T-helper 22 cell (primary cell): ENCODE measurements around the gene RAB11FIP3.

Experiments used
- DNase-seq: peaks from one replicate; pipeline ENCODE4 v3.0.0-alpha.2; 2020; ENCODE audit warnings: low read depth

RAB11FIP3 gene

GRCh38 chr16:518858-519257 is 93.4 kb downstream of the RAB11FIP3 start:
- no peak for DNase-seq

- DNase-seq, result no peak
Observed at GRCh38 chr16:519425-519824, 94.0 kb downstream of the RAB11FIP3 start.

GRCh38 chr16:519841-520687 is 94.6 kb downstream of the RAB11FIP3 start:
- DNase-seq, result no peak

- no peak for DNase-seq
Observed at GRCh38 chr16:520847-521246, 95.4 kb downstream of the RAB11FIP3 start.

DNA sequence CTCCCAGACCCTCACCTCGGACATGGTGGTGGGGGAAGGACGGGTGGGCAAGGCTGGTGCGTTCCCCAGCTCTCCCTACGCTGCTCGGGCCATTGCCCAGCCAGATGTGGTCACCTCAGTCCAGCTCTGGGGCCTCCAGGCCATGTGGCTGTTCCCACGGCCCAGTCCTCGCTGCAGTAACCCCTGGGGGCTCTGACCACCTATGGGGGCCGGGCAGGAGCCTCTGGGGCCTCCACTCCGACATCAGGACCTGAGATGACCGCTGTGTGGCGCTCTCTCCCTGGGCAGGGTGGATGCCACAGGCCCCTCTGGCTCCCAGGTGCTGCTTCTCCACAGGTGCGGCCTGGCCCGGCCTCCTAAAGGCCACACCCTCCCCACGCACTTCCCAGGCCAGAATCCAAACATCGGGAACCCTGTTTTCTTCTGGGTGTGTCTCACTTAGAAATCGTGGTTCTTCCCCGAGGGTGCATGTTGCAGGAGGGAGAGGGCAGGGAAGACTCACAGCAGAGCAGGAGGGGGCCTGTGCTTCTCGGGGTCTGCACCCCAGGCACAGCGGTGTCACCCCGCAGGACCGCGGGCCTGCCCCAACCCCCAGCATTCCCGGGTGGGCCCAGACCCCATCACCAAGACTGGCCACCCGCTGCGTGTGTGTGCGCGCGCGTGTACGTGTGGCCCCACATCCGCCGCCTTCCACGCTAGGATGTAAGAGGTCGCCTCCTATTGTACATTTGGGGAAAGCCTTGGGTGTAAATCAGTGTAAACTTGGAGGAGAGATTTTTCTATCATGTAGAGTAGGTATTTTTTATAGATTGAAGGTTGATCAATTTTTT is 96.1 kb downstream of the RAB11FIP3 start:
- no peak for DNase-seq

- DNase-seq, result no peak
Observed at GRCh38 chr16:522320-523096, 97.1 kb downstream of the RAB11FIP3 start.

DNA sequence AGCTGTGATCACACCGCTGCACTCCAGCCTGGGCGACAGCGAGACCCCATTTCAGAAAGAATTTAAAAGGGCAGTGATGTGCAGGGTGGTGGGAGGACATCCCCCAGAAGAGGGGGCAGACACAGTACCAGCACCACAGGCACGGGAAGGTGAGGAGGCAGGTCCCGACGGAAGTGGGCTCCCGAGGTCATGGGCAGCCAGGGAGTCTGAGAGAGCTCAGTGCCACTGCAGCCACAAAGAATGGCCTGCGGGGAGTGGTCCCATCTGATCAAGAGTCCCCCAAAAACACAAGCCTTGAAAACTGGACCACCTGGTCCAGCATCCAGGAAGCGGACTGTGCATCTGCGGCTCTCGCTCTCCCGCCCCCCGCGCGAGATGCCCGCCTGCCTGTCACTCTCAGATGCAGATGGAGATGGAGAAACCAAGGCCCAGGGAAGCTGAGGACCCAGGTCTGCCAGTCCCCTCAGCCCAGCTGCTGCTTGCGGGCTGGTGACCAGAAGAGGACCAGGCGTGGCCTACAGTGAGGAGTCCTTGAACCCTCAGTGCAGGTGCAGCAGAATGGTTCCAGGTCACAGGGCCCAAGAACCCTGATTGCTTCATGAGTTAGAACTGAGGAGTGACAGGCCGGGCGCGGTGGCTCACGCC is 97.8 kb downstream of the RAB11FIP3 start:
- no peak for DNase-seq

DNA sequence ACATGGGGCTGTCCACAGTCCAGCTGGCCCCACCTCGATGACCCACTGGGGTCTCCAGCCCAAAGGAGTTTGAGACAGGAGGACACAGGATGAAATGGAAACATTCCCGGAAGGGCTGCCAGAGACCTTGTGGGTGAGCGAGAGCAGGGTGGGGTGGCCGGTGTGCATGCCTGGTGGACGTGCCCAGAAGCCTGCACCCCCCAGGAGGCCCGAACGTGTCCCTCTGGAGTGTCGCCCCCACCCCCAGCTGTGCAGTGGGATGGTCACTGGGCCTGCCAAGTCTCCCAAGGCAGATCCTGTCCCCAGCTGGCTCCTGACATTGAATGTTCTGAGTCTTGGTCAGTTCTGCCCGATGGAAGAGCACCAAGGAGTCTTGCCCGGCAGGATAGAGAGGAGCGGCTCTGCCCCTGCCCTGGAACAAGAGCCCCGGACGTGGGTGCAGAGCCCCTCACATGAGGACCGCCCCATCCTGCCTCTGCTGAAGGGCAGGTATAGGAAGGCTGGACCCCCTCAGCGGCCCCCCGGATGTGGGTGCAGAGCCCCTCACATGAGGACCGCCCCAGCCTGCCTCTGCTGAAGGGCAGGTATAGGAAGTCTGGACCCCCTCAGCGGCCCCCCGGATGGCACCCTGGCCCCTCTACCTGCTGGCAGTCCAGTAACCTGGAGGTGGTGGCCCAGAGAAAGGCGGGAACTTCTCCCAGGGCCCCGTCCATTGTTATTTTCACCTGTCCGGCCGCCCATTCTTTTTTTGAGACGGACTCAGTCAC is 99.0 kb downstream of the RAB11FIP3 start:
- DNase-seq, result no peak

GRCh38 chr16:525123-525519 is 99.7 kb downstream of the RAB11FIP3 start:
- DNase-seq, result no peak

GRCh38 chr16:525520-526180 is 100.2 kb downstream of the RAB11FIP3 start:
- peak; percentile 23 for DNase-seq

DNA sequence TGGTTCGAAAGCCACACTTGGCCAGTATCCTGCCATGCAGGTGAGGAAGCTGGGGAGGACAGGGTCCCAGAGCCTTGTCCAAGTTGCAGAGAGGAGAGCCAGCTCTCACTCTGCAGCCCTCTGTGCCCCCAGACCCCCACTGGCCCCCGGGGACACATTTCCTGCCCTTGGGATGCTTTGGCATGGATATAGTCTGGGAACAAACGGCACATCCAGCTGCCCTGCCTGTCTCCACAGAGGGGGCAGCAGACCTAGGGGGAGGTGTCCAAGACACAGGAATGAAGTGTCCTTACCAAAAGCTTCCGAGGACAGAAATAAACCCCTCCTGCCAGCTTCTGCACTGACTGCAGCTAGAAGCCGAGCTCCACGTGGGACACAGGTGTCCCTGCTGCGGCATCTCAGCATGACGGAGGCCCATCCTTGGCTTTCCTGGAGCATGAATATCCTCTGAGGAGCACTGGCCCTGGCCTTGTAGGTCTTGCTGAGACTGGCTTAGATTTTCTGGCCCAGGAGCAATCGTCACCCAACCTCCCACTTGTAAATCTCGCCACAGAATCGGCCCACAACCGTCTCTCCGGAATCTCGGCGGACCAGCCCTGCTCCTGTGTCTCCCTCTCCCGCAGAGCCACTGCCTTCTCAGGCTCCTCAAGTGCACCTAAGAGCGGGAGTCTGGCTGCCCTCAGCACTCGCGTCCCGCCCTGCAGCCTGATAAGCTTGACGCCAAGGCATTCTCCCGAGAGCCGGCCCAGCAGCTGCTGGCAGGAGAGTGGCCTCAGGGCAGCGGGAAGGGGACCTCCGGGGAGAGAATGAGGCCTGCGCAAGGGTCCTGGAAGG is 100.9 kb downstream of the RAB11FIP3 start:
- DNase-seq, result no peak

GRCh38 chr16:527015-527903 is 101.8 kb downstream of the RAB11FIP3 start, which contains the start of gene CAPN15:
TSS of gene CAPN15 (plus strand) at chr16:527712. CDS start at chr16:546839, 19,127 bp downstream.
- peak; percentile 75 for DNase-seq

DNA sequence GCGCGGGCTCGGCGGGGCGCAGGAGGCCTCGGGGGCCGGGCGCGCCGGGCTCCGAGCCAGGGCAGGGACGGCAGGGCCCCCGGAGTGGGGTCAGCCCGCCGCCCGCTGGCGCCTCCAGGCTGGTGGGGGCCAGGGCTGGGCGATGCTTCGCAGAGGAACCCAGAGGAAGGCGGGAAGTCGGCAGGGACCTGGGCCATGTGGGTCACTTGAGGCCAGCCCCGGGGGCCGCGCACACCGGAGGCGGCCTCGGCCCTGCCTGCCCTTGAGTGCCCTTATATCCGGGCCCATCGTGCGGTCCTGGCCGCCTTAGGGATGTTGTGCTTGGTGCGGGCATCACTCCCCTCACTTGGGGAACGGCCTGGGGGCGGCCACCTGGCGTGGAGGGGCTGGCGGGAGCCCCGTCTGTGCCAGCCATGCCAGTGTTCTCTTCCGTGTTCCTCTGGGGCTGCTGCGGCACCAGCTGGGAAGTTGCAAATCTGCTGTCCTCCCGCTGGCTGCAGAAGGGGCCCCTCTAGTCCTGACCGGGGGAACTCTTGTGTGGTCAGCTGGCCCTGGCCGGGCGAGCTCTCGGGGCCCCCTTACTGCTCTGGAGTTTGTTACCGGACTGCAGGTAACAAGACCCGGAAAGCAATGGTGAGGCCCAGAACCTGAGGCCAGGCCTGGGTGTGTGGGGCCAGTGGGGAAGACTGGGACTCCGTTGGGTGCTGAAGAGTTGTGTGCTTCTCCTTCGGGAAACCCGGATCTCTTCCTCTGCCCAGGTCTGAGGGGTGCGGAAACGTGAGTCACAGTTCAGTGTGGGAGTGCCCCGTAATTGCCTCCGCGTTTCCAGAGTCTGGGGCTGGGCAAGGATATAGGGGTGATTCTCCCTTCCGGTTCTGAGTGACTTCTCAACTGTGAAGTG is 102.9 kb downstream of the RAB11FIP3 start:
- DNase-seq, result peak; percentile 17

- no peak for DNase-seq
Observed at GRCh38 chr16:529012-529575, 103.6 kb downstream of the RAB11FIP3 start.

- no peak for DNase-seq
Observed at GRCh38 chr16:530111-530817, 104.8 kb downstream of the RAB11FIP3 start.

DNA sequence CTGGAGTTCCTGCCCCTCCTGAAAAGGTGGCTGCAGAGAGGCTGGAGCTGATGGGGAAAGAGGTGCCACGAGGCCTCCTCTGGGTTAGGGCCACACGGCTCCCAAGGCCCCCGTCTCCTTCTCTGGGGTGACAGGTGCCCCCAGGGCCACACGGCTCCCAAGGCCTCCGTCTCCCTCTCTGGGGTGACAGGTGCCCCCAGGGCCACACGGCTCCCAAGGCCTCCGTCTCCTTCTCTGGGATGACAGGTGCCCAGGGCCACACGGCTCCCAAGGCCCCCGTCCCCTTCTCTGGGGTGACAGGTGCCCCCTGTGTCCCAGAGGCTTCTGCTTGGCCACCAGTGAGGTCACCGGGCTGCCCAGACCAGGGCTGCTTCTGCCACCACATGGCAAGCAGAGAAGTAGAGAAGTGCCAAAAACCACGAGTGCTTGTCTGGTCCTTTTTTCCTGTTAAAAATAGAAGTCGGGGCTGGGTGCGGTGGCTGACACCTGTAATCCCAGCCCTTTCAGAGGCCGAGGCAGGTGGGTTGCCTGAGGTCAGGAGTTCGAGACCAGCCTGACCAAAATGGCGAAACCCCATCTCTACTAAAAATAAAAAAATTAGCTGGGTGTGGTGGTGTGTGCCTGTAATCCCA is 106.2 kb downstream of the RAB11FIP3 start:
- no peak for DNase-seq
